ENCODE results near the gene SLC17A2.

SLC17A2 gene

DNA sequence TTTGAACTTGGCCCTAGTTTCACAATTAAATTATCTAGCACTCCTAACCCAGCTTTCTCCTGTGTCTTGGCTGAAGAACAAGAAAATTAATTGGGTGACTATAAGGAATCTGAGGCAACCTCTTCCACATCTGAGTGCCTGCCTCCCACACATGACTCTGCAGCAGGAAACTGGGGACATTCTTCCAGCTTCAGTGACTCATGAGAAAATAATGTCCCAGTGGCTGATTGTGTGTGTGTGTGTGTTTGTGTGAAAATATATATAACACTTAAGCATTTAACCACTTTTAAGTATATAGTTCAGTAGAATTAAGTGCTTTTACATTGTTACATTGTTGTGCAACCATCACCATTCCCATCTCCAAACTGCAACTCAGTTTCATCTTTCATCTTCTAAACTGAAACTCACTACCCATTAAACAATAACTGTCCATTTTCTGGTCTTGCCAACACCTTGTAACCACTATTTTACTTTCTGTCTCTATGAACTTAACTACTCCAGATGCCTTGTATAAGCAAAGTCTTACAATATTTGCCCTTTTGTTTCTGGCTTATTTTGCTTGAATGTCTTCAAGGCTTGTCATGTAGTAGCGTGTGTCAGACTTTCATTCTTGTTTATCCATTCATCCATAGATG lies 40.8 kb upstream of the SLC17A2 start:
- POLR2A ChIA-PET, result no interaction called here
- no peak for TF ChIP-seq CTCF (IDR thresholded peaks at IDR 0.05; ENCODE audit: control extremely low read depth, extremely low read depth, low read depth, missing control alignments)
- no peak for DNase-seq (ENCODE audit: extremely low spot score)
- CTCF ChIA-PET, result interaction anchor here (0.7 to 7.3 kb wide), 3 partner anchors 16 to 706 kb away, joined by 3 to 48 read pairs (median 3); no protein-coding TSS in a partner anchor

- ChIA-PET POLR2A (interaction anchor here (1.1 kb wide), 1 partner anchor 51 kb away, joined by 4 read pairs; a partner anchor contains a TSS), CTCF (interaction anchor here (0.8 to 7.3 kb wide), 7 partner anchors 9 to 34 kb away, joined by 3 to 48 read pairs (median 3); no protein-coding TSS in a partner anchor)
- DNase-seq (ENCODE audit: extremely low spot score), result no peak
- no peak for TF ChIP-seq CTCF (IDR thresholded peaks at IDR 0.05; ENCODE audit: control extremely low read depth, extremely low read depth, low read depth, missing control alignments)
These were observed 38.3 kb upstream of the SLC17A2 start for GRCh38 chr6:25968769-25969168.

- TF ChIP-seq CTCF (IDR thresholded peaks at IDR 0.05; ENCODE audit: control extremely low read depth, extremely low read depth, low read depth, missing control alignments), result no peak
- POLR2A ChIA-PET, result interaction anchor here (1.1 to 2.2 kb wide), 3 partner anchors 11 to 54 kb away, joined by 3 to 7 read pairs (median 4); a partner anchor contains a TSS
- CTCF ChIA-PET, result interaction anchor here (1.4 to 7.3 kb wide), 2 partner anchors 26 to 36 kb away, joined by 6 to 48 read pairs; no protein-coding TSS in a partner anchor
- no peak for DNase-seq (ENCODE audit: extremely low spot score)
These were observed 36.2 kb upstream of the SLC17A2 start for GRCh38 chr6:25966711-25967110.

DNA sequence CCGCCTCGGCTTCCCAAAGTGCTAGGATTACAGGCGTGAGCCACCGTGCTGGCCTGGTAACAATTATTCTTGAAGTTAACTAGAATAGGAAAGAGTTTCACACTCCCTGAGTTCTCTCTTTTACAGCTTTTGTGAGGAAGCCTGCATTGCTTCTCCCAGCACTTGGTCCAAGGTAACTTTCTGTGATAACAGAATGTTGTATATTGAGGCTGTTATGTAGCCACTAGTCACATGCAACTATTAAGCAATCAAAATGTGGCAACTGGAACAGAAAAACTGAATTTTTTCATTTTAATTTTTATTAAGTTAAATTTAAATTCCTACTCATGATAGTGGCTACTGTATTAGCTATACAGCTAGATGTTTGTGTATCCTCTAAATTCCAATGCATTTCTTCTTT lies 34.6 kb upstream of the SLC17A2 start:
- CTCF ChIA-PET, result interaction anchor here (2.0 to 7.3 kb wide), 2 partner anchors 15 to 28 kb away, joined by 4 to 48 read pairs; no protein-coding TSS in a partner anchor
- TF ChIP-seq CTCF (IDR thresholded peaks at IDR 0.05; ENCODE audit: control extremely low read depth, extremely low read depth, low read depth, missing control alignments), result no peak
- DNase-seq (ENCODE audit: extremely low spot score), result no peak
- POLR2A ChIA-PET, result interaction anchor here (2.0 kb wide), 1 partner anchor 12 kb away, joined by 4 read pairs; no protein-coding TSS in a partner anchor

- TF ChIP-seq CTCF (IDR thresholded peaks at IDR 0.05; ENCODE audit: control extremely low read depth, extremely low read depth, low read depth, missing control alignments), result no peak
- DNase-seq (ENCODE audit: extremely low spot score), result no peak
- ChIA-PET POLR2A (interaction anchor here (1.4 to 1.9 kb wide), 2 partner anchors 63 to 80 kb away, joined by 3 to 9 read pairs; a partner anchor contains a TSS), CTCF (interaction anchor here (1.9 to 2.3 kb wide), 2 partner anchors 23 to 29 kb away, joined by 6 to 23 read pairs; no protein-coding TSS in a partner anchor)
These were observed 33.1 kb upstream of the SLC17A2 start for GRCh38 chr6:25963426-25964123.
